HCT116 (cell line): ENCODE results near the gene NSMCE1. TPM values are rescaled to one million over a fixed set of nuclear protein-coding genes. Genes with fewer than 3 reads are reported as not detected.

ENCODE experiments used
- ATAC-seq: fragments of 200-7000 bp; cut with Tn5 transposase; 2 replicates; pipeline ENCODE4 v1.9.1; 2020; ENCODE audit warnings: mild to moderate bottlenecking, moderate library complexity
- BruUV-seq: library from RNA; stranded (reverse); fragments of 400-500 nt; replicated peaks from 2 replicates; lab custom pipeline; 2021; lab: Mats Ljungman, UMichigan
- CTCF ChIA-PET: fragments of 300-600 bp; sonication (Branson Sonifier 250); formaldehyde crosslinking; loops from one replicate; lab custom pipeline; 2021; ENCODE audit warnings: antibody characterized with exemption; lab: Charles Lee
- POLR2A ChIA-PET: fragments of 300-600, 350-600 bp; sonication (Branson Sonifier 250); formaldehyde crosslinking; loops from one replicate; lab custom pipeline; 2021; ENCODE audit warnings: antibody characterized with exemption; lab: Charles Lee
- RAD21 ChIA-PET, 2 experiments: fragments of 300-600 bp; sonication (Branson Sonifier 250); formaldehyde crosslinking; loops; one replicate each; lab custom pipeline; 2023; ENCODE audit warnings: low total read pairs in 2 of 2; ENCODE audit not compliant: uncharacterized antibody in 2 of 2, unreplicated experiment in 2 of 2, low non-redundant PET in 1 of 2; lab: Charles Lee
- DNase-seq: peaks from one replicate; pipeline ENCODE4 v3.0.0-alpha.2; 2010; ENCODE audit warnings: low read depth, low spot score
- H2AFZ ChIP-seq: fragments of 200-600 bp; shearing (Covaris generic), sonication (generic); 2 replicates; pipeline ENCODE4 v1.6.1; 2017; ENCODE audit warnings: low read depth, mixed run types, mixed read lengths, antibody characterized with exemption, low read length; ENCODE audit not compliant: poor library complexity, severe bottlenecking
- H3K27ac ChIP-seq: 2 replicates; pipeline ENCODE4 v1.5.1; 2012; ENCODE audit warnings: low read depth, low read length
- H3K27me3 ChIP-seq: fragments of 200-600 bp; sonication (generic); 2 replicates; pipeline ENCODE4 v1.6.1; 2016; ENCODE audit warnings: mixed run types, low read length, mixed read lengths; ENCODE audit not compliant: insufficient read depth
- H3K36me3 ChIP-seq, 2 experiments: fragments of 200-500 bp in 1 of 2; fragments of 200-600 bp in 1 of 2; sonication (Bioruptor generic) in 1 of 2; sonication (generic) in 1 of 2; 2 replicates each; pipeline versions ENCODE4 v1.5.1 to v1.6.1; 2014 to 2016; ENCODE audit warnings: low read length in 2 of 2, inconsistent platforms in 1 of 2, mixed read lengths in 1 of 2, mixed run types in 1 of 2; ENCODE audit not compliant: insufficient read depth in 2 of 2, control insufficient read depth in 1 of 2
- H3K4me1 ChIP-seq, 2 experiments: fragments of 200-600 bp in 1 of 2; sonication (generic) in 1 of 2; 2 replicates each; pipeline versions ENCODE4 v1.5.1 to v1.6.1; 2012 to 2017; ENCODE audit warnings: low read length in 2 of 2, inconsistent platforms in 1 of 2, mild to moderate bottlenecking in 1 of 2, mixed read lengths in 1 of 2, mixed run types in 1 of 2, moderate library complexity in 1 of 2; ENCODE audit not compliant: insufficient read depth in 2 of 2, control insufficient read depth in 1 of 2
- H3K4me2 ChIP-seq: fragments of 200-600 bp; sonication (generic); 2 replicates; pipeline ENCODE4 v1.6.1; 2017; ENCODE audit warnings: mixed run types, low read length, mixed read lengths
- H3K4me3 ChIP-seq, 2 experiments: fragments of 200-600 bp in 1 of 2; sonication (generic) in 1 of 2; replicated peaks in 1 of 2; 2 replicates each; pipeline ENCODE4 v1.5.1; 2011 to 2016; ENCODE audit warnings: low read length in 2 of 2, control low read depth in 1 of 2, low read depth in 1 of 2, mild to moderate bottlenecking in 1 of 2, mixed read lengths in 1 of 2, mixed run types in 1 of 2
- H3K79me2 ChIP-seq: fragments of 200-600 bp; sonication (generic); 2 replicates; pipeline ENCODE4 v1.6.1; 2017; ENCODE audit warnings: mild to moderate bottlenecking, mixed run types, low read length, moderate library complexity, mixed read lengths; ENCODE audit not compliant: insufficient read depth
- H3K9ac ChIP-seq: fragments of 200-600 bp; sonication (generic); 2 replicates; pipeline ENCODE4 v1.6.1; 2016; ENCODE audit warnings: low read length, mixed read lengths
- H3K9me2 ChIP-seq: fragments of 200-600 bp; sonication (generic), shearing (Covaris generic); 2 replicates; pipeline ENCODE4 v1.6.1; 2017; ENCODE audit warnings: mixed run types, mild to moderate bottlenecking, moderate library complexity; ENCODE audit not compliant: insufficient read depth
- H3K9me3 ChIP-seq, 2 experiments: fragments of 200-500 bp in 1 of 2; fragments of 200-600 bp in 1 of 2; sonication (Bioruptor generic) in 1 of 2; sonication (generic) in 1 of 2; 2 replicates each; pipeline ENCODE4 v1.6.1; 2014 to 2017; ENCODE audit warnings: low read length in 2 of 2, mixed read lengths in 2 of 2, inconsistent platforms in 1 of 2, low read depth in 1 of 2, mild to moderate bottlenecking in 1 of 2, mixed run types in 1 of 2, moderate library complexity in 1 of 2; ENCODE audit not compliant: control insufficient read depth in 1 of 2, insufficient read depth in 1 of 2
- H4K20me1 ChIP-seq: fragments of 200-600 bp; sonication (generic), shearing (Covaris generic); 2 replicates; pipeline ENCODE4 v1.6.1; 2017; ENCODE audit warnings: mixed run types, mild to moderate bottlenecking, moderate library complexity; ENCODE audit not compliant: insufficient read depth
- CTCF ChIP-seq, 3 experiments: fragments of 200-600 bp in 1 of 3; sonication (generic) in 1 of 3; IDR thresholded peaks in 2 of 3; conservative IDR thresholded peaks in 1 of 3; 2 replicates each; pipeline ENCODE4 v1.5.1; 2012 to 2017; ENCODE audit warnings: low read depth in 2 of 3, low read length in 2 of 3, antibody characterized with exemption in 1 of 3, borderline replicate concordance in 1 of 3, control low read depth in 1 of 3, mild to moderate bottlenecking in 1 of 3, mixed read lengths in 1 of 3, mixed run types in 1 of 3, moderate library complexity in 1 of 3; ENCODE audit not compliant: insufficient read depth in 1 of 3
- EGR1 ChIP-seq: IDR thresholded peaks from 2 replicates; pipeline ENCODE4 v1.6.1; 2012; ENCODE audit warnings: low read depth
- RAD21 ChIP-seq: IDR thresholded peaks from 2 replicates; pipeline ENCODE4 v1.6.1; 2012; ENCODE audit warnings: low read depth, mild to moderate bottlenecking
- SIN3A ChIP-seq: IDR thresholded peaks from 2 replicates; pipeline ENCODE4 v1.6.1; 2012; ENCODE audit warnings: low read depth
- TCF7L2 ChIP-seq: IDR thresholded peaks from 2 replicates; pipeline ENCODE4 v1.7.0; 2011; ENCODE audit warnings: borderline replicate concordance, inconsistent platforms; ENCODE audit not compliant: insufficient read depth, insufficient read length; ENCODE audit errors: extremely low read depth
- intact Hi-C: fragments of 100-400 bp; cut with micrococcal nuclease; formaldehyde crosslinking; loops from 2 replicates; pipeline ENCODE4 v1.10.0; 2022
- total RNA-seq: library from RNA; stranded (reverse); gene quantifications from one replicate; pipeline ENCODE4 v1.2.1, GENCODE V29; 2021; ENCODE audit not compliant: unreplicated experiment

The NSMCE1 gene
- total RNA-seq, 1 experiment from 2014 or later: 85.6 TPM

GRCh38 chr16:27230562-27231001 lies 38.0 kb downstream of the NSMCE1 start:
- Histone ChIP-seq H3K36me3 (peaks cover 0 to 7% of the 10 kb centered on the region in 2 experiments; a peak in 2 of 4 replicates), H3K79me2 (no peaks in the 10 kb centered on the region), H3K9me3 (no peaks in the 10 kb centered on the region)
- intact Hi-C loops: no loop called here
- 0 out of 6 replicates have a peak, but pooled peaks of 1 of the 3 experiments have one; percentile 4 for TF ChIP-seq CTCF (IDR thresholded peaks at IDR 0.05 in 2 of 3, conservative IDR thresholded peaks at IDR 0.05 in 1 of 3; ENCODE audit: borderline replicate concordance in 1 of 3, insufficient read depth in 1 of 3, low read depth in 2 of 3, low read length in 2 of 3)
- TF ChIP-seq RAD21: no peak
- no peak for TF ChIP-seq SIN3A
- TF ChIP-seq, all 23 proteins: peak for 1
- ChIA-PET POLR2A (no interaction called here), RAD21 (no interaction called here), CTCF (no interaction called here)
- DNase-seq: no peak
- no peak overlapping the region for H2AFZ ChIP-seq
- H3K4me3 ChIP-seq: no peak overlapping the region
- BruUV-seq: no TSS peak
- H3K4me2 ChIP-seq: no peak overlapping the region
- peak; percentile 55 for ATAC-seq
- H3K9ac ChIP-seq: no peak overlapping the region
- H4K20me1 ChIP-seq: no peaks in the 10 kb centered on the region
- H3K4me1 ChIP-seq: peaks cover 5 to 11% of the 10 kb centered on the region in 2 experiments; a peak in 3 of 4 replicates
- H3K9me2 ChIP-seq: no peaks in the 10 kb centered on the region
- H3K27me3 ChIP-seq: no peaks in the 10 kb centered on the region
- H3K27ac ChIP-seq: no peak overlapping the region

DNA sequence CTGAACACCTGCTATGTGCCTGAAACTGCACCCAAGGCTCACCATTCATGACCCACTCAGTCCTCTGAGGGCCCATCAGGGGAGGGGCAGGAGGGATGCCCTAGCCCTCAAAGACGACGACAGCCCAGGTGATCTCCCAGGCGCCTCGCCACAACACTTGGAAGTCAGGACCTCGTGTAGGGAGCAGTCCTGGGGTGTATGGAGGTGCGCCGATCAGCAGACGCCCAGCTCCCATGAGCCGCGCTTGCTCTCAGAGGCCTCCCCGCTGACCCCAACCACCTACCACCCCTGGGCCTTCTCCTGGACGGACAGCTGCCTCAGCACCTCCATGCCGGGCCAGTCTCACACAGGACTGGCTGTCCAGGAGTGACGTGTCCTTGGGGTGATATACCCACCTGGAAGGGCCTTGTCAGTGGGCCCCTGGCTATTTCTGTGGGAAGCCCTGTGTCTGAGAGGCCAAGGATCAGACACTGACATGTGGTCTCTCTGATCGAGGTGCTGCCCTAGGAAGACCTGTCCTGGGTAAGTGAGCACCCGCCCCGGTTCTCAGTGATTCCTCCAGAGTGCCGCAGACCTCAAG lies 38.6 kb downstream of the NSMCE1 start:
- H3K27me3 ChIP-seq: no peaks in the 10 kb centered on the region
- H3K36me3 ChIP-seq: peaks cover 0 to 7% of the 10 kb centered on the region in 2 experiments; a peak in 2 of 4 replicates
- intact Hi-C loops: no loop called here
- H3K9ac ChIP-seq: no peak overlapping the region
- ChIA-PET RAD21 (no interaction called here), CTCF (no interaction called here), POLR2A (no interaction called here)
- TF ChIP-seq CTCF (IDR thresholded peaks at IDR 0.05 in 2 of 3, conservative IDR thresholded peaks at IDR 0.05 in 1 of 3; ENCODE audit: borderline replicate concordance in 1 of 3, insufficient read depth in 1 of 3, low read depth in 2 of 3, low read length in 2 of 3): no peak
- TF ChIP-seq EGR1: no peak
- no peak for TF ChIP-seq TCF7L2
- no peaks in the 10 kb centered on the region for H4K20me1 ChIP-seq
- H3K4me3 ChIP-seq: no peak overlapping the region
- H3K27ac ChIP-seq: no peak overlapping the region
- no peaks in the 10 kb centered on the region for H3K79me2 ChIP-seq
- H3K4me2 ChIP-seq: no peak overlapping the region
- no peaks in the 10 kb centered on the region for H3K9me2 ChIP-seq
- ATAC-seq (no peak), DNase-seq (no peak)
- H2AFZ ChIP-seq: no peak overlapping the region
- BruUV-seq: no TSS peak
- no peaks in the 10 kb centered on the region for H3K9me3 ChIP-seq
- H3K4me1 ChIP-seq: peaks cover 0 to 5% of the 10 kb centered on the region in 2 experiments; a peak in 3 of 4 replicates
